Measurements from ENCODE around the gene KCNC4.

GRCh38 chr1:110210604-110211495 is 736 bp downstream of the KCNC4 start:
- TF ChIP-seq CTCF (IDR thresholded peaks at IDR 0.05) (no peak), POLR2A (IDR thresholded peaks at IDR 0.05) (peak in 2 of 3 donors; percentile 30 to 34)

All from body of pancreas (tissue), 4 donors.